OCI-LY1 (cell line): ENCODE measurements around the gene THRAP3.

Source experiments
- H2AFZ ChIP-seq: fragments of 200-600 bp; sonication (generic), shearing (Covaris generic); 2 replicates; pipeline ENCODE4 v1.6.0; 2014; ENCODE audit warnings: antibody characterized with exemption, mild to moderate bottlenecking, low read length
- H3F3A ChIP-seq: fragments of 200-600 bp; sonication (generic), shearing (Covaris generic); 2 replicates; pipeline ENCODE4 v1.6.0; 2014; ENCODE audit warnings: mild to moderate bottlenecking, antibody characterized with exemption, low read length, moderate library complexity; ENCODE audit not compliant: insufficient read depth
- H3K27ac ChIP-seq: fragments of 200-600 bp; sonication (generic); 2 replicates; pipeline ENCODE4 v1.5.1; 2014; ENCODE audit warnings: low read length, mixed run types, mild to moderate bottlenecking, low read depth; ENCODE audit not compliant: poor library complexity, severe bottlenecking
- H3K27me3 ChIP-seq: fragments of 200-600 bp; sonication (generic); 2 replicates; pipeline ENCODE4 v1.6.0; 2014; ENCODE audit warnings: antibody characterized with exemption, mild to moderate bottlenecking, low read length, moderate library complexity; ENCODE audit not compliant: insufficient read depth
- H3K36me3 ChIP-seq: fragments of 200-600 bp; sonication (generic); 2 replicates; pipeline ENCODE4 v1.6.1; 2014; ENCODE audit warnings: mild to moderate bottlenecking, antibody characterized with exemption, low read length, moderate library complexity, mixed read lengths; ENCODE audit not compliant: insufficient read depth
- H3K4me1 ChIP-seq: fragments of 200-600 bp; sonication (generic); 2 replicates; pipeline ENCODE4 v1.5.1; 2014; ENCODE audit warnings: mild to moderate bottlenecking, low read length, moderate library complexity; ENCODE audit not compliant: insufficient read depth, severe bottlenecking
- H3K4me2 ChIP-seq: fragments of 200-600 bp; sonication (generic), shearing (Covaris generic); 2 replicates; pipeline ENCODE4 v1.6.1; 2014; ENCODE audit warnings: low read length
- H3K4me3 ChIP-seq: fragments of 200-600 bp; sonication (generic); 2 replicates; pipeline ENCODE4 v1.5.1; 2014; ENCODE audit warnings: low read length, low read depth, mild to moderate bottlenecking, mixed read lengths; ENCODE audit not compliant: poor library complexity, severe bottlenecking
- H3K79me2 ChIP-seq: fragments of 200-600 bp; shearing (Covaris generic); 2 replicates; pipeline ENCODE4 v1.6.1; 2016; ENCODE audit warnings: mixed run types, low read length, mixed read lengths; ENCODE audit not compliant: insufficient read depth
- H3K9ac ChIP-seq: fragments of 200-600 bp; sonication (generic), shearing (Covaris generic); 2 replicates; pipeline ENCODE4 v1.6.1; 2014; ENCODE audit warnings: mild to moderate bottlenecking, low read length, mixed read lengths
- H3K9me2 ChIP-seq: fragments of 200-600 bp; sonication (generic), shearing (Covaris generic); 2 replicates; pipeline ENCODE4 v1.6.1; 2014; ENCODE audit warnings: low read depth, mild to moderate bottlenecking, low read length, mixed read lengths
- H3K9me3 ChIP-seq: fragments of 200-600 bp; shearing (Covaris generic); 2 replicates; pipeline ENCODE4 v1.6.1; 2014; ENCODE audit warnings: low read length, mixed read lengths
- H4K20me1 ChIP-seq: fragments of 200-600 bp; sonication (generic), shearing (Covaris generic); 2 replicates; pipeline ENCODE4 v1.6.0; 2016; ENCODE audit warnings: mild to moderate bottlenecking, low read length; ENCODE audit not compliant: insufficient read depth
- EZH2 ChIP-seq: fragments of 200-600 bp; sonication (generic), shearing (Covaris generic); IDR thresholded peaks from 2 replicates; pipeline ENCODE4 v1.8.0; 2017; ENCODE audit warnings: borderline replicate concordance, mixed run types, mild to moderate bottlenecking, antibody characterized with exemption, low read length, moderate library complexity, mixed read lengths
- TF ChIP-seq, protein P1 (sequence below): fragments of 200-600 bp; sonication (generic), shearing (Covaris generic); IDR thresholded peaks from 2 replicates; pipeline ENCODE4 v1.5.1; 2017; ENCODE audit warnings: mild to moderate bottlenecking, antibody characterized with exemption, low read length, moderate library complexity, mixed read lengths

Gene THRAP3

DNA sequence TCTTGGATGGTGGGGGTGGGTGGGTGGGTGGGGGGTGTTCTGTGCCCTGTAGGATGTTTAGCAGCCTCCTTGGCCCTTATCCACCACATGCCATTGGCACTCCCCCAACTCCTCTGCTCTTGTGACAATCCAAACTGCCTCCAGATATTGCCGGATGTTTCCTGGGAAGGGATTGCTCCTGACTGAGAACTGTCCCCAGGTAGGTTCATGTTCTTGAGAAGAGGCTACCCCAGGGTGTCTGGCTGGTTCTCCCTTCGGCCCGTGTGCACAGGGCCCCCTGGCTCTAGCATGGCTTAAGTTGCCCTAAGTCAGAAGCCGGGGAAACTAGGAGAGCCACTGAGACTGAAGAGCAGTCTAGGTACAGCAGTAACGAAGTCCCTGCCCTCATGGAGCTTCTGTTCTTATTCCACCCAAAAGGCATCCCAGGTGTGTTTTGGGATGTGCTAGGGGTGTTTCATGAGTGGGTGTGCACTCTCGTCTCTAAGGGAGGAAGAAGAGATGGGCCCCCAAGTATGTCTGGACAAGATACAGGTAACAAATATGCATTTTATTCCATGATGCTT, 19.8 kb upstream of the THRAP3 start:
- Histone ChIP-seq H3K4me2 (no peak overlapping the region), H3F3A (no peaks in the 10 kb centered on the region), H3K27me3 (no peaks in the 10 kb centered on the region), H3K9me2 (no peaks in the 10 kb centered on the region), H3K9me3 (no peaks in the 10 kb centered on the region), H3K79me2 (no peaks in the 10 kb centered on the region), H3K4me3 (no peak overlapping the region), H3K36me3 (no peaks in the 10 kb centered on the region), H3K4me1 (peaks cover 28% of the 10 kb centered on the region), H3K9ac (no peak overlapping the region), H4K20me1 (no peaks in the 10 kb centered on the region), H2AFZ (no peak overlapping the region), H3K27ac (no peak overlapping the region)
- TF ChIP-seq EZH2 = no peak
- TF ChIP-seq, protein P1, sequence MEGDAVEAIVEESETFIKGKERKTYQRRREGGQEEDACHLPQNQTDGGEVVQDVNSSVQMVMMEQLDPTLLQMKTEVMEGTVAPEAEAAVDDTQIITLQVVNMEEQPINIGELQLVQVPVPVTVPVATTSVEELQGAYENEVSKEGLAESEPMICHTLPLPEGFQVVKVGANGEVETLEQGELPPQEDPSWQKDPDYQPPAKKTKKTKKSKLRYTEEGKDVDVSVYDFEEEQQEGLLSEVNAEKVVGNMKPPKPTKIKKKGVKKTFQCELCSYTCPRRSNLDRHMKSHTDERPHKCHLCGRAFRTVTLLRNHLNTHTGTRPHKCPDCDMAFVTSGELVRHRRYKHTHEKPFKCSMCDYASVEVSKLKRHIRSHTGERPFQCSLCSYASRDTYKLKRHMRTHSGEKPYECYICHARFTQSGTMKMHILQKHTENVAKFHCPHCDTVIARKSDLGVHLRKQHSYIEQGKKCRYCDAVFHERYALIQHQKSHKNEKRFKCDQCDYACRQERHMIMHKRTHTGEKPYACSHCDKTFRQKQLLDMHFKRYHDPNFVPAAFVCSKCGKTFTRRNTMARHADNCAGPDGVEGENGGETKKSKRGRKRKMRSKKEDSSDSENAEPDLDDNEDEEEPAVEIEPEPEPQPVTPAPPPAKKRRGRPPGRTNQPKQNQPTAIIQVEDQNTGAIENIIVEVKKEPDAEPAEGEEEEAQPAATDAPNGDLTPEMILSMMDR = no peak

DNA sequence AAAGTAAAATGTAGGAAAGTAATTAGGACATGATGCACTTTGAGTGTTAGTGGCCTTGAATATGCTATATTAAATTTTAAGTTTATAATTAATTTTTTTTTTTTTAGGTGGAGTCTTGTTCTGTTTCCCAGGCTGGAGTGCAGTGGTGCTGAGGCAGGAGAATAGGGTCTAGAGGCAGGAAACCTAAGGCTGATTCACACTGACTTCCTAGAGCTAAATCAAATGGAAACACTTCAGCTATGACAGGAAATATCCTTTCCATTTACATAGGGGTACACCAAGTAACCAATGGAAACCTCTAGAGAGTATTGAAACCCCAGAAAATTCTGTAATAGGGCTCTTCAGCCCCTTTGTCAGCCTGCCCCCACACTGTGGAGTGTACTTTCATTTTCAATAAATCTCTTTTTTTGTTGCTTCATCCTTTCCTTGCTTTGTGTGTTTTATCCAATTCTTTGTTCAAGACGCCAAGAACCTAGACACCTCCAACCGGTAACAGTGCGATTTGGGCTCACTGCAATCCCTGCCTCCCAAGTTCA, 17.9 kb upstream of the THRAP3 start:
- H3F3A ChIP-seq = no peaks in the 10 kb centered on the region
- H3K79me2 ChIP-seq = no peaks in the 10 kb centered on the region
- H3K4me1 ChIP-seq = peaks cover 31% of the 10 kb centered on the region
- TF ChIP-seq, protein P1 = no peak
- TF ChIP-seq EZH2 = no peak
- no peak overlapping the region for H3K4me2 ChIP-seq
- no peaks in the 10 kb centered on the region for H3K9me2 ChIP-seq
- no peaks in the 10 kb centered on the region for H3K36me3 ChIP-seq
- H3K27me3 ChIP-seq = no peaks in the 10 kb centered on the region
- H4K20me1 ChIP-seq = no peaks in the 10 kb centered on the region
- H3K9ac ChIP-seq = no peak overlapping the region
- H3K27ac ChIP-seq = peak overlapping the region; percentile 73
- no peak overlapping the region for H3K4me3 ChIP-seq
- H3K9me3 ChIP-seq = no peaks in the 10 kb centered on the region
- no peak overlapping the region for H2AFZ ChIP-seq

DNA sequence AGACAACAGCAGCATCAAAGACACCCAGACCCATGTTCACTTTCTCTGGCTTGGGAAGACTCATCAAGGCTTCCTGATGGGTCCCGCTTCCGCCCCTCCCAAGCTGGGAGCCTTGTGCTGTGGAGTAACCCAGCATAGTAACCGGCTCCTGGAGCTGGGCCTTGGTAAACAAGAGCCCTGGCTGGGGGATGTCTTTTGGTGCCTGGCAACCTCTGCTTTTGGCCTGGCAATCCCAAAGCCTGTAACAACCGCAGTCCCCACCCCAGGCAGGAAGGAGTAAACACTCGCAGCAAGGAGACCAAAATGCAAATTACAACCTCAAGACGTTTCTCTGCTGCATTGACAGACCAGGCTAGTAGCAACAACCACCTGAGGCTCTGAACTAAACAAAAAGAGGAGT, 16.9 kb upstream of the THRAP3 start:
- peak overlapping the region; percentile 73 for H3K27ac ChIP-seq
- H3K79me2 ChIP-seq = no peaks in the 10 kb centered on the region

More for the DNA sequence above, 16.9 kb upstream of the THRAP3 start:
- H3K36me3 ChIP-seq = no peaks in the 10 kb centered on the region
- no peaks in the 10 kb centered on the region for H4K20me1 ChIP-seq
- no peak overlapping the region for H2AFZ ChIP-seq
- no peaks in the 10 kb centered on the region for H3F3A ChIP-seq
- H3K9ac ChIP-seq = peak overlapping the region; percentile 11; the same call in 1 of the 2 replicates
- no peaks in the 10 kb centered on the region for H3K9me3 ChIP-seq
- TF ChIP-seq, protein P1 = no peak
- TF ChIP-seq EZH2 = no peak
- H3K4me2 ChIP-seq = peak overlapping the region; percentile 57; the same call in 1 of the 2 replicates
- peaks cover 31% of the 10 kb centered on the region for H3K4me1 ChIP-seq
- H3K9me2 ChIP-seq = no peaks in the 10 kb centered on the region
- H3K27me3 ChIP-seq = no peaks in the 10 kb centered on the region
- H3K4me3 ChIP-seq = peak overlapping the region; percentile 34
